GM11168 (cell line): Measurements from ENCODE around the gene ITCH.
"Not testable (repeated sequence)": the region's sequence is repeated elsewhere in the genome, so short reads cannot be mapped to it uniquely, and the experiment has no call there.

Source experiments
- in situ Hi-C: fragments of 300-500 bp; cut with MboI; formaldehyde crosslinking; loops from one replicate; pipeline ENCODE4 v1.12.0; 2022; ENCODE audit warnings: low sequenced_read_pairs; ENCODE audit not compliant: unreplicated experiment

Gene ITCH

DNA sequence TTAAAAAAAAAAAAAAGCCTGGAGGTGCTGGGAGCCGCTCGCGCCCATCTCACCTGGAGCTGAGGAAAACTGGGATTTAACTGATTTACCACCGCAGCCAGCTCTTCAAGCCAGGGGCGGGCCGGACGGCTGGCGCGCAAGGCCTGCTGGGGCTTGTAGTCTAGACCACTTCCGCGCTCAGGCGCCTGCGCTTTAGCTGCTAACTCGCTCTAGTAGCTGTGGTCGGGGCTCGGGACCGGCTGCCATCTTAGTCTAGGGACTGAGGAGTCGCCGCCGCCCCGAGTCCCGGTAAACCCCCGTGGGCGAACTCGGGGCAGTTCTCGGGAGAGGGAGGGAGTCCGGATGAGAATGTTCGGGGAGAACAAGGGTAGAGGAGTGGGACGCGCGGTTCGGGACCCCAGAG is at the start of gene ITCH:
TSS of gene ITCH (plus strand) at position 212 of the 403 bp plus-strand sequence. CDS start 30,539 bp downstream, outside the sequence.
- in situ Hi-C loops: no loop called here

DNA sequence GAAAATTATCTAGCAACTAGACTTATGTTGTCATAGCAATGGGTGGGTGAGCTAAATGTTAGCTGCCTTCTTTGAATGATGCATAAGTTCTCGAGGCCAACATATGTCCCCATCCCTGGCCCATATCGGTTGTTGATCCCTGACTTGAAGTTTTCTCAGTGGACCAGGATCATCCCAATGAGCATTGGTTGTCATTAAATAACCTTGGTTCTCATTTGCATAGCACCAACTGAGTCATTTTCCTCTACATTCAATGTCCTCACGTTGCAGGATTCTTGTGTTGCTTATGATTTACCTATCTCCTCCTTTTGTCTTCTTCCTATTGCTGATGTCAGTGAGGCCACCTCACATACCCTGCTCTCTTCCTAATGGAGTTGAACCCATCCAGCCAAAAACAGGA is 47.8 kb upstream of the ITCH start:
- in situ Hi-C loops: loop anchor here (10.0 kb wide), 1 partner anchor 140 kb away; no protein-coding TSS in a partner anchor

DNA sequence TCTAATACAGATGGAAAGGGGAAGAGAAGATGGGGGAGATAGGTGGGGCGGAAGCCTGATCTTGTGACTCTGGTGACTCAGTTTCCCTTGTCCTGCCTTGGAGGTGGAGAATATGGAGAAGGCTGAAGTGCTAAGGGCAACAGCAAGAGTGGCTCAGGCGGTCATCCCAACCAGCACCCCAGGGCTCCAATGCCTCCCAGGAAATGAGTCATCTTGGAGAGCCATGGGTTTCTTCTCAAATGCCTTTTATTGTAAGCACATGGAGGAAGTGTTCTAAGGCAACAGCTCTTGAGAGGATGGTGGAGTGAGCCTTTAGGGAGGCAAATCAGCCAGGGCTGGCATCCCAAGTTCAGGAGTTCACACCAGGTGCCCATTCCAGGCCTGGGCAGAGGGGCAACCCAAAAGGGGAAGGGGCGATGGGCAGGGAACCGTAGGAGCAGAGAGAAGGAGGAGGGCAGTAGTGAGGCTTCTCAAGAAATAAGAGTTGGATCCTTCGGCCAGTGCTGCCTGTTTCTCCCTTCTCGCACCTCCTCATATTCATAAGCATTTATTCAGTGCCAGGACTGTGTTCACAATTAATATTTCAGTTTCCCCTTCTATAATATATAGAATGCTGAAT is 46.8 kb upstream of the ITCH start:
- in situ Hi-C loops: loop anchor here (10.0 kb wide), 1 partner anchor 138 kb away; no protein-coding TSS in a partner anchor

DNA sequence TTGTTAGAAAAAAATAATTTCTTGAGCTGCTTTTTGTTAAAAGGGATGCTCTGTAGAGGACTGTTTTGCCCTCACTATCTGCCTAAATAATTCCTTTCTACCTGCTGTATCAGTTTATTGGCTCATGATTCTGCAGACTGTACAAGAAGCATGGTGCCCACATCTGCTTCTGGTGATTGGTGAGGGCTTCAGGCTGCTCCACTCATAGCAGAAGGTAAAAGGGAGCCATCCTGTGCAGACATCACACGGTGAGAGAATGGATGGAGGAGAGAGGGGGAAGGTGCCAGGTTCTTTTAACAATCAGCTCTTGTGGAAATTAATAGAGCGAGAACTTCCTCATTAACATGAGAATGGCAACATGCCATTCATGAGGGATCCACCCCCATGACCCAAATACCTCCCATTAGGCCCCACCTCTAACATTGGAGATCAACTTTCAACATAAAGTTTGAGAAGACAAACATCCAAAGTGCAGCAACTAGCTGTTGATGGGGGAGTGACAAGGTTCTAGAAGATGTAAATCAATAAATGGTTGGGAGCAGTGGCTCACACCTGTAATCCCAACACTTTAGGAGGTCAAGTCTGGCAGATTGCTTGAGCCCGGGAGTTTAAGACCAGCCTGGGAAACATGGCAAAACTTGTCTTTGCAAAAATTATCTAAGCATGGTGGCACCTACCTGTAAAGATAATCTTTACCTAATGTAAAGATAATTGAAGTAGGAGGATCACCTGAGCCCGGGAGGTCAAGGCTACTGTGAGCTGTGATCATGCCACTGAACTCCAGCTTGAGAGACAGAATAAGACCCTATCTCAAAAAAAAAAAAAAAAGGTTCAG is 44.2 kb upstream of the ITCH start:
- in situ Hi-C loops: loop anchor here (10.0 kb wide), 1 partner anchor 136 kb away; no protein-coding TSS in a partner anchor

DNA sequence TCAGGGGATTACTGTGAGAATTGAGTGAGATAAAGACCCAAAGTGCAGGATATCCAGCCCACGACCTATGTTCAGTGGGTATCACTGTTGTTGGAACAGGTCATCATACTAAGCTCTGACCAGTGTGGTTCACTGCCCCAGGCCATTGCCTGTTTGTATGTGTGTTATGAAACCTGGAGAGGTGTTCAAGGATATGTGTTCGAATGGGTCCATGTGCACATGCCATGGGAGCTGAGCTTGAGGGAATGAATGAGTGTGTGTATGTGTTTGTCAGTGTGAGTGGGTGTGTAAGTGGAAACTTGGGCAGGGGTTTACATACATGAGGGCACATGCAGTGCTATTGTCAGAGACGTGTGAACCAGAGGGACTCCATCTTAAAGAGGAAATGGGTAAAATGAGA is 42.2 kb upstream of the ITCH start:
- in situ Hi-C loops: no loop called here

DNA sequence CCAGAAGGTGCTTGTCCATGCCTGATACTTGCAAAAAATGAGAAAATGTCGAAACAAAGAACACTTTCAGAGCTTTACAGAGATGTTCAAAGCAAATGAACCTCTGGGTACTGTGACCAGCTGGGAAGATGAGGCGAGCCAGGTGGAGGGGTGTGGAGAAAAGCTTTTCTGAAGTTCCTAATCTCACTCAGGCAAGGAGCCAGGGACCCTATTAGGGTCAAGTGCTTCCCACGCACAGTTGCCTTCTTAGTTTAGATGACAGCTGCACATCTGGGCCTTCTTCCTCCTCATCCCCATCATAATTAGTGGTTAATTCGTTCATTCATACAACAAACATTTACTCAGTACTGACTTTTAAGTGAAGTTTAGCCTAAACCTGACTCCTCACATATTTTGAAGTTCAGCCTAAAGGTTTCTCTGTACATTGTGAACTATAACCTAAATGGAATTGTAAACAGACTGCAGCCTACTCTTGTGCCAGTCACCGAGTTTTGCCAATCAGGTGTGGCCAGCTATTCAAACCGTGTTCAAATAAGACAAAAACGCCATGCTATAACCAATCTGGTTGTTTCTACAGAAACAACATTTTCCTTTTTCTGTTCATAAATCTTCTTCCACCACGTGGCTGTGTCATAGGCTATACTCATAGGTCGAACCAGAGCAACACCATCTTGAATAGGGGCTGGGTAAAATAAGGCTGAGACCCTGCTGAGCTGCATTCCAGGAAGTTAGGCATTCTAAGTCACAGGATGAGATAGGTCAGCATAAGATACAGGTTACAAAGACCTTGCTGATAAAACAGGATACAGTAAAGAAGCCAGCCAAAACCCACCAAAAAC is 40.6 kb upstream of the ITCH start:
- in situ Hi-C loops: no loop called here

DNA sequence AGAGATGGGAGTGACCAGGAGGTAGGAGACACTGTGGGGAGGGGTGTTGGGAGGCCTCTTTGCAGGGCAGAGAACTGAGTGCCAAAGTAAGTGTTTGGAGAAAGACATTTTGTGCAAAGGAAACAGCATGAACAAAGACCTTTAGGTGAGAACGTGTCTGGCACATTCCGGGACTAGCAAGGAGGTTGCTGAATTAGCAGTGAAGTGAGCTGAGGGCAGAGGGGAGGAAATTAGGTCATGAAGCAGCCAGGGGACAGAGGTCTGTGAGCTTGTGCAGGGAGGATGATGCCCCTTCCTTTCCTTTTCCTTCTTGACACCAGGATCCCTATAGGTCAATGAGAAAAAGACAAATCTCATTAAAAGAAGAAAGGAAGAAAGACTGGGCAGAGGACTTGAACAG is 38.5 kb upstream of the ITCH start:
- in situ Hi-C loops: no loop called here

DNA sequence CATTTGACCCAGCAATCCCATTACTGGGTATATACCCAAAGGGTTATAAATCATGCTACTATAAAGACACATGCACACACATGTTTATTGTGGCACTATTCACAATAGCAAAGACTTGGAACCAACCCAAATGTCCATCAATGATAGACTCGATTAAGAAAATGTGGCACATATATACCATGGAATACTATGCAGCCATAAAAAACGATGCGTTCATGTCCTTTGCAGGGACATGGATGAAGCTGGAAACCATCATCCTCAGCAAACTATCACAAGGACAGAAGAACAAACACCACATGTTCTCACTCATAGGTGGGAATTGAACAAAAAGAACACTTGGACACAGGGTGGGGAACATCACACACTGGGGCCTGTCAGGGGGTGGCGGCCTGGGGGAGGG is 34.9 kb upstream of the ITCH start:
- in situ Hi-C loops: not testable (repeated sequence)

DNA sequence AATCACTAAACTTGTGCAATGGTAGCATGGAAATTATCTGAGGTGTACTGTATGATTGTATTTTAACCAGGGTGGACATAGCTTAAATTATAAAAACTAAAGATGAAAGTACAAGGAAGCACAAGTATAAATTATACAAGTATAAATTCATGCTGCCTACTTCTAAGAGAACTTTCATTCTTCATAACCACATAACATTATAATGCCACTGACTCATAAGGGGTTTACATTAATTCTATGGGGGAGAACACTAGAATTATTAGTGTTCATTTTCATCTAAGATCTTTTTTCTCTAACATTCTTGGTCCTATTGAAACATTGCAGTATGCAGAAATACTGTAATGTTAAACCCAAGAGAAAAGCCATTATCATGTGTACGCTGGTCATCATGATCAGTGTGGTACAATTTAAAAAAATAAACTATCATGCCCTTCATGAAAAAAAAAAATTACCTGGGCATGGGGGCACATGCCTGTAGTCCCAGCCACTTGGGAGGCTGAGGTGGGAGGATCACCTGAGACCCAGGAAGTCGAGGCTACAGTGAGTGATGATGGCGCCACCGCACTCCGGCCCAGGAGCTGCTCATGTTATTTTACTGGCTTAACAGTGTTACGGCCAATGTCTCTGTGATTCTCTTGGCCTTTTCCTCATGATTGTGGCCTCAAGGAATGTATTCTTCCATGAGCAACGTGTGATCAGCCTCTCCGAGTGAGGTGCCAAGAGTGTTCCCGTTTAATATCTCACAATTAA is 34.0 kb upstream of the ITCH start:
- in situ Hi-C loops: no loop called here

DNA sequence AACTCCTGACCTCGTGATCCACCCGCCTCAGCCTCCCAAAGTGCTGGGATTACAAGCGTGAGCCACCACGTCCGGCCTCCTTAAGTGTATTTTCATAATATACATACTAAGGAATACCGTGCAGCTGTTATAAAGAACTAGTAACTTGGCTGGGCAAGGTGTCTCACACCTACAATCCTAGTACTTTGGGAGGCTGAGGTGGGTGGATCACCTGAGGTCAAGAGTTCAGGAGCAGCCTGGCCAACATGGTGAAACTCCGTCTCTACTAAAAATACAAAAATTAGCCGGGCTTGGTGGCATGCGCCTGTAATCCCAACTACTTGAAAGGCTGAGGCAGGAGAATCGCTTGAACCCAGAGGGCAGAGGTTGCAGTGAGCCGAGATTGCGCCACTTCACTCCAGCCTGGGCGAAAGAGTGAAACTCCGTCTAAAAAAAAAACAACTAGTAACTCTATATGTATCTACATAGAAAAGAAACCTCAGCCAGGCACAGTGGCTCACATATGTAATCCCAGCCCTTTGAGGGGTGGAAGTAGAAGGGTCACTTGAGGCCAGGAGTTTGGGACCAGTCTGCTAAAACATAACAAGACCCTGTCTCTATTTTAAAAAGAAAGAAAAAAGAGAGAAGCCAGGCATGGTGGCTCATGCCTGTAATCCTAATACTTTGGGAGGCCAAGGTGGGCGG is 32.1 kb upstream of the ITCH start:
- in situ Hi-C loops: not testable (repeated sequence)

DNA sequence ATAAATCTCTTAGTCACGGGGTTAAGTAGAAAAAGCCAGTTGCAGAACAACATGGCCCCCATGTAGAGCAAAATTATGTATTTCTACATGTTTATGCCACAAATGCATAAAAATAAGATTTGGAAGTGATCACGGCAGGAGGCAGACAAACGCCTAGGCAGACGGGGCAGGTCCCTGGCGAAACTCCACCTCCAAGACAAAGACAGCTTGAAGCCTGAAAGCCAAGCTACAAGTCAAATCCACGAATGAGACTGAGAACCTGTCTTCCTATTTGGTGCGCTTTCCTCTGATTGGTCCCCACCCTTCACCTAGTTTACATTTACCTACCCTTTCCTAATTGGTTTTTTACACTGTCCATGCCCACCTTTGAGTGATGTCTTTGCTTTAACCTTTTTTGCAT is 31.2 kb upstream of the ITCH start:
- in situ Hi-C loops: no loop called here

DNA sequence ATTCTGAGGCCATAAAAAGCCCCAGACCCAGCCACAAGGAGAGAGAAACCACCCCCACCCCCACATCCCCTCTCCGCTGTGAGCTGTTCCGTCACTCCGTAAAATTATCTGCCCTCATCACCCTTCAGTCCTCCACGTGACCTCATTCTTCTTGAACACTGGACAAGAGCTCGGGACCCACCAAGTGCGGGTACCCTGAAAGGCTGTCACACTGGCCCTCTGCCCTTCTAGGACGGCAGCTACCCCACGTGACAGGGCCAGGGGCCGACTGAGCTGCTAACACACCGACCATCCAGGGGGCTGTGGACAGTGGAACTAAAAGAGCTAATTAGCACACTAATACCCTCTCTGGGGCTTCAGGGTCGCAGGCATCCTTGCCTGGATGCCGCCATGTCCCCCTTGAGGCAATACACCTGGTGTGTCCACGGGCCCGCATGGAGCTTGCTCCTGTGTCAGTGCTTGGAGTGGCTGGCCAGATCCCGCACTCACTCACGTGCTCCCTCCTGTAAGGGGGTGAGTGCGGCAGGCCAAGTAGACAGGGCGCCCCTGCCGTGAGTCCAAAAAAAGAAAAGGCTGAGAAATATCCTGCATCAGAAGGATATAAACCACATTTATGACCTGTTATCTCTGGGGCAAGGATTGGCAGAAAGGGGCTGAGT is 30.7 kb upstream of the ITCH start:
- in situ Hi-C loops: no loop called here

DNA sequence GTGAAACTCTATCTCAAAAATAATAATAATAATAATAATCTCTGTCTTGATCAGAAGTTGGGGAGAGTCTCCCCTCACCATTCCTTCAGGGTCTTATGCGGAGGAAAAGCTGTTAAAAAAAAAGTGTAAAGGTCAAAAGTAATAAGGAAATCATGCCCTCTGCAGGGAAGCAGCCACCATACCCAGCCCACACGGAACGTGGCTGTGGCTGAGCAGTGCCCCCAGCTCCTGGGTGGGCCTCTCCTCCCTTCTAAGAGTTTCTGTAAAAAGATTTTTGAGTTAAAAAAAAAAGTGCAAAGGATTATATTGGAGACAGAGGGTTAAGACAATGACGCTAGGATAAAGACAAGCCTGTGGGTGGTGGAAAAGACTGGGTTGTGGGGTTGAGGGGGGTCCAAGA is 29.3 kb upstream of the ITCH start:
- in situ Hi-C loops: no loop called here

DNA sequence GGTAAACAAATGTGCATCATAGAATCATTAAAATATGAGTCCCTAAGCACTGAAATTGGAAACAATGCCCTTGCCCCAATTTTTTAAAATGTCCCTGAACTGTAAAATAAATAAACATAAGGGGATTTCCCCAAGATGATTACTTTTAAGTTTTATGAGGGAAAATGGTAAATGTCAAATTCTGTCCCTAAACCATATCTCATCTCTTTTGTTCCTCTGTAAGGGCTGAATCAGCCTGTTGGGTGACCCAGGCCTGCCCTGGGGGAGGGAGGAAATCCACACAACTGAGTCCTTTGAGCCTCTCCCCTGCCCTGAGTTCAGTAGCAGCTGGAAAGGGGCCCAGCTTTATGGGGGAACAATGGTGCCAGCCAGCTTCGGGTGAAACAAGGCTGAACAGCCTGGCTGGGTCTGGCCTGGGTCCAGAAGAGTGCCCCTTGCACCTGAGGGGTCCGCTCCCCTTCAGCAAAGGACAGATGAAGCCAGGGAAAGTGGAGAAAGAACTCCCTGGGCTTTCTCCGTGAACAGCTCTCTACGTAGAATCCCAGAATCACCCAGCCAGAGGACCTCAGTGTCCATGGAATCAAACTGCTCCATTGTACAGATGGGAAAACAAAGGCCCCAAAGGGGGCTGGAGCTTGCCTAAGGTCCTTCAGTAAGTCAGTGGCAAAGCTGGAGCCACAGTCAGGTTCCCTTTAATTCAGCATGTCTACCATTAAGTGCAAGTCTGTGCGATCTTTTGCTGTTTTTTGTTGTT is 28.2 kb upstream of the ITCH start:
- in situ Hi-C loops: no loop called here

DNA sequence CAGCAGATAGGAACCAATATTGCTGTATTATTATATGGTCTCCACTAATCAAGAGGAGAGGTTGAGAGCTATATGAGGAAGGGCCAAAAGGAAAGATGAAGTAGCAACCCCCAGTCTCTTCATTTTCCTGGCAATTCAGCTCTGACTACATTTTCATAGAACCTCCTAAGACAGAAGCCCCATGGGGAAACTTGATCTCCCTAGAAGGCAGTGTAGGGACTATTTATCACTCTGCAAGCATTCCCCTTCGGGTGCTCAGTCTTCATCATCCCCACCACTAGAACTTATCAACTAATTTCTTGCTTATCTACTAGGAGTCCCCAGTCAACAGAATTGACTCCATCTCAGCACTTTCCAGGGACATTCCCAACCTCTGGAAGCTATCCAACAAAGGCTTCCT is 25.5 kb upstream of the ITCH start:
- in situ Hi-C loops: no loop called here

DNA sequence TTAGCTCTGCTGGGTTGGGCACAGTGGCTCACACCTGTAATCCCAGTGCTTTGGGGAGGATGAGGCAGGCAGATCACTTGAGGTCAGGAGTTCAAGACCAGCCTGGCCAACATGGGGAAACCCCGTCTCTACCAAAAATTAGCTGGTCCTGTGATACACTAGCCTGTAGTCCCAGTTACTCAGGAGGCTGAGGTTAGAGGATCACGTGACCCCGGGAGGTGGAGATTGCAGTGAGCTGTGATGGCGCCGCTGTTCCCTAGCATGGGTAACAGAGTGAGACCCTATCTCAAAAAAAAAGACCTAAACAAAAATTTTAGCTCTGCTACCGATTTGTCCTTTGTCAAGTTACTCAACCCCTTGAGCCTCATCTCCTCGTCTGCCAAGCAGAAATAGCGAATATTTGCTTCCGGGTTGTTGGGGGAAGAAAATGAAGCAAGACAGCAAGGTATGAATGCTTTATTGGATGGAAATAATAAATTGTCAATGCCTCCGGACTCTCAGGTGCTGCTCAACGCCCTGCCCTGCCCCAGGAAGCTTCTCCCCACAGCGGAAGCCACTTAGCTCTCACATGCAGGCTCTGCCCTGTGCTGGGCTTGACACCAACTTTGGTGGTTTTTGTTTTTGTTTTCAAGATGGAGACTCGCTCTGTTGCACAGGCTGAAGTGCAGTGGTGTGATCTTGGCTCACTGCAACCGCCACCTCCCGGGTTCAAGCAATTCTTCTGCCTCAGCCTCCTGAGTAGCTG is 24.9 kb upstream of the ITCH start:
- in situ Hi-C loops: no loop called here

DNA sequence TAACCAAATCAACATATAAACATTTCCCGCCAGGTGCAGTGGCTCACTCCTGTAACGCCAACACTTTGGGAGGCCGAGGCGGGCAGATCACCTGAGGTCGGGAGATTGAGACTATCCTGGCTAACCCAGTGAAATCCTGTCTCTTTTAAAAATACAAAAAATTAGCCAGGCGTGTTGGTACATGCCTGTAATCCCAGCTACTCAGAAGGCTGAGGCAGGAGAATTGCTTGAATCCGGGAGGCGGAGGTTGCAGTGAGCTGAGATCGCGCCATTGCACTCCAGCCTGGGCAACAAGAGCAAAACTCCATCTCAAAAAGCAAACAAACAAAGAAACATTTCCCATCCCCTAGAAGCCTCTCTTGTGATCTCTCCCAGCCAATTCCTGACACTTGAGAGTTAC is 22.3 kb upstream of the ITCH start:
- in situ Hi-C loops: not testable (repeated sequence)

DNA sequence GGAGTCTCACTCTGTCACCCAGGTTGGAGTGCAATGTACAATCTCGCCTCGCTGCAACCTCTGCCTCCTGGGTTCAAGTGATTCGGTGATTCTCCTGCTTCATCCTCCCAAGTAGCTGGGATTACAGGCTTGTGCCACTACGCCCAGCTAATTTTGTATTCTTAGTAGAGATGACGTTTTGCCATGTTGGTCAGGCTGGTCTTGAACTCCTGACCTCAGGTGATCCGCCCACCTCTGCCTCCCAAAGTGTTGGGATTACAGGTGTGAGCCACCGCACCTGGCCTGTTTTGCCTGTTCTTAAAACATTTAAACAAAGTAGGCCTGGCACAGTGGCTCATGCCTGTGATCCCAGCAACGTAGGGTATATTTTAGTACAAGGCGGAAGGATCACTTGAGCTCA is 21.9 kb upstream of the ITCH start:
- in situ Hi-C loops: not testable (repeated sequence)
